A549 (cell line): Measurements from ENCODE around the gene FAM89A. TPM values are rescaled to one million over a fixed set of nuclear protein-coding genes. Genes with fewer than 3 reads are reported as not detected.

Experiments used
- ATAC-seq, 2 experiments: fragments of 200-7000 bp in 1 of 2; fragments of >200 bp in 1 of 2; cut with Nextera tagmentation in 1 of 2; cut with Tn5 transposase in 1 of 2; 3 replicates each; pipeline versions ENCODE4 v1.8.0 to v1.9.1; 2018 to 2020; ENCODE audit warnings: mild to moderate bottlenecking in 1 of 2, moderate library complexity in 1 of 2
- CTCF ChIA-PET: fragments of 300-600 bp; sonication (Branson Sonifier 250); formaldehyde crosslinking; extraction: SDS; loops from one replicate; lab custom pipeline; 2021; ENCODE audit warnings: antibody characterized with exemption, inconsistent platforms; lab: Yijun Ruan, JAX
- POLR2A ChIA-PET: fragments of 350-600 bp; formaldehyde crosslinking; extraction: SDS; loops from one replicate; lab custom pipeline; 2021; ENCODE audit warnings: antibody characterized with exemption, inconsistent platforms; lab: Yijun Ruan, JAX
- DNase-seq, 2 experiments: peaks; one replicate each; pipeline versions ENCODE4 v3.0.0 to v3.0.0-alpha.2; 2011 to 2016; ENCODE audit warnings: low read depth in 1 of 2, low spot score in 1 of 2
- FAIRE-seq: peaks from 2 replicates; lab custom pipeline; 2011; peaks lifted over from hg19 to GRCh38; lab: Jason Lieb, UNC
- H3K27ac ChIP-seq, 2 experiments: fragments of >200 bp; sonication (Bioruptor Twin); formaldehyde crosslinking; 3 replicates each; pipeline ENCODE4 v1.5.1; 2016 to 2017
- H3K4me1 ChIP-seq: fragments of >200 bp; sonication (Bioruptor Twin); formaldehyde crosslinking; 3 replicates; pipeline ENCODE4 v1.6.1; 2016
- H3K4me2 ChIP-seq: fragments of >200 bp; sonication (Bioruptor Twin); formaldehyde crosslinking; 3 replicates; pipeline ENCODE4 v1.6.1; 2016
- H3K4me3 ChIP-seq: fragments of >200 bp; sonication (Bioruptor Twin); formaldehyde crosslinking; 3 replicates; pipeline ENCODE4 v1.5.1; 2016
- H3K9me3 ChIP-seq: fragments of >200 bp; sonication (Bioruptor Twin); formaldehyde crosslinking; 3 replicates; pipeline ENCODE4 v1.6.1; 2016
- BCL3 ChIP-seq: fragments of >200 bp; sonication (Bioruptor Twin); formaldehyde crosslinking; IDR thresholded peaks from 3 replicates; pipeline ENCODE4 v1.6.1; 2016
- CEBPB ChIP-seq, 2 experiments: fragments of >200 bp in 1 of 2; sonication (Bioruptor Twin) in 1 of 2; formaldehyde crosslinking in 1 of 2; IDR thresholded peaks; 2 replicates each; pipeline ENCODE4 v1.6.1; 2012 to 2016
- E2F6 ChIP-seq: IDR thresholded peaks from 2 replicates; pipeline ENCODE4 v1.6.1; 2012; ENCODE audit warnings: low read depth, borderline replicate concordance
- EHMT2 ChIP-seq: fragments of 200-600 bp; sonication (generic); IDR thresholded peaks from 2 replicates; pipeline ENCODE4 v1.6.1; 2016; ENCODE audit warnings: antibody characterized with exemption, low read depth, mild to moderate bottlenecking, moderate library complexity
- EP300 ChIP-seq, 2 experiments: fragments of >200 bp; sonication (Bioruptor Twin); formaldehyde crosslinking; IDR thresholded peaks; 2 replicates in 1 of 2; 3 replicates in 1 of 2; pipeline ENCODE4 v1.6.1; 2016 to 2017
- FOSB ChIP-seq: fragments of 250-450 bp; sonication (Bioruptor Pico); IDR thresholded peaks from 2 replicates; pipeline ENCODE4 v1.5.0; 2020; ENCODE audit warnings: mild to moderate bottlenecking, moderate library complexity
- FOSL2 ChIP-seq, 2 experiments: fragments of 450-650 bp in 1 of 2; fragments of >200 bp in 1 of 2; sonication (Bioruptor Twin) in 1 of 2; formaldehyde crosslinking; IDR thresholded peaks; 2 replicates each; pipeline versions ENCODE4 v1.5.0 to v1.6.1; 2016 to 2020; ENCODE audit warnings: mild to moderate bottlenecking in 1 of 2, moderate library complexity in 1 of 2
- FOXS1 ChIP-seq: fragments of 250-450 bp; sonication (Bioruptor Pico); IDR thresholded peaks from 2 replicates; pipeline ENCODE4 v1.5.0; 2020; ENCODE audit warnings: mild to moderate bottlenecking, moderate library complexity
- GATA3 ChIP-seq: IDR thresholded peaks from 2 replicates; pipeline ENCODE4 v1.6.1; 2012; ENCODE audit warnings: borderline replicate concordance
- HDAC2 ChIP-seq: fragments of 200-600 bp; sonication (generic); IDR thresholded peaks from 2 replicates; pipeline ENCODE4 v1.6.1; 2016
- HES2 ChIP-seq: fragments of >200 bp; sonication (Bioruptor Twin); formaldehyde crosslinking; IDR thresholded peaks from 2 replicates; pipeline ENCODE4 v1.6.1; 2016
- HEYL ChIP-seq: fragments of 250-450 bp; sonication (Bioruptor Pico); IDR thresholded peaks from 2 replicates; pipeline ENCODE4 v1.8.0; 2021; ENCODE audit warnings: mild to moderate bottlenecking, moderate library complexity
- HOXA7 ChIP-seq: fragments of 250-450 bp; sonication (Bioruptor Pico); IDR thresholded peaks from 2 replicates; pipeline ENCODE4 v1.5.0; 2020; ENCODE audit warnings: mild to moderate bottlenecking, moderate library complexity
- HOXB13 ChIP-seq: fragments of 250-450 bp; sonication (Bioruptor Pico); IDR thresholded peaks from 2 replicates; pipeline ENCODE4 v1.5.0; 2020; ENCODE audit warnings: low read depth, mild to moderate bottlenecking, moderate library complexity
- HOXB5 ChIP-seq: fragments of 250-450 bp; sonication (Bioruptor Pico); IDR thresholded peaks from 2 replicates; pipeline ENCODE4 v1.5.0; 2020; ENCODE audit warnings: mild to moderate bottlenecking, moderate library complexity
- JUN ChIP-seq, 2 experiments: fragments of >200 bp; sonication (Bioruptor Twin); formaldehyde crosslinking; IDR thresholded peaks; 2 replicates in 1 of 2; 3 replicates in 1 of 2; pipeline ENCODE4 v1.6.1; 2016 to 2017
- KDM1A ChIP-seq: fragments of 200-600 bp; sonication (generic); IDR thresholded peaks from 2 replicates; pipeline ENCODE4 v1.6.1; 2016; ENCODE audit warnings: low read depth, mild to moderate bottlenecking
- MYC ChIP-seq: IDR thresholded peaks from 2 replicates; pipeline ENCODE4 v1.6.1; 2012; ENCODE audit warnings: mild to moderate bottlenecking, inconsistent platforms, low read length, improper control_type of control experiment, borderline replicate concordance
- NR3C1 ChIP-seq: fragments of >200 bp; sonication (Bioruptor Twin); formaldehyde crosslinking; IDR thresholded peaks from 3 replicates; pipeline ENCODE4 v1.6.1; 2017
- PBX3 ChIP-seq: IDR thresholded peaks from 2 replicates; pipeline ENCODE4 v1.6.1; 2012
- PHF8 ChIP-seq: fragments of 200-600 bp; sonication (generic); IDR thresholded peaks from 2 replicates; pipeline ENCODE4 v1.6.1; 2016; ENCODE audit warnings: low read depth, mild to moderate bottlenecking, antibody characterized with exemption, moderate library complexity, borderline replicate concordance
- REST ChIP-seq: fragments of 200-600 bp; sonication (generic); IDR thresholded peaks from 2 replicates; pipeline ENCODE4 v1.6.1; 2016; ENCODE audit warnings: antibody characterized with exemption, mild to moderate bottlenecking, moderate library complexity
- USF2 ChIP-seq: fragments of 450-650 bp; IDR thresholded peaks from 2 replicates; pipeline ENCODE4 v1.6.1; 2014; ENCODE audit warnings: antibody characterized with exemption
- ZC3H11A ChIP-seq: fragments of 450-650 bp; IDR thresholded peaks from 2 replicates; pipeline ENCODE4 v1.6.1; 2014; ENCODE audit warnings: antibody characterized with exemption, mild to moderate bottlenecking
- ZFP36 ChIP-seq: fragments of 450-650 bp; IDR thresholded peaks from 2 replicates; pipeline ENCODE4 v1.6.1; 2014; ENCODE audit warnings: borderline replicate concordance; ENCODE audit not compliant: partially characterized antibody
- WGBS: methylation state at CpG from one replicate; pipeline ENCODE4 v1.1.6; 2017; ENCODE audit errors: missing lambda C conversion rate; 5-methylcytosine and 5-hydroxymethylcytosine counted together
- polyA plus RNA-seq, 4 experiments: library from polyadenylated mRNA; depleted of rRNA in 3 of 4; stranded (reverse); fragments of >200 nt; fragmentation: RNase III in 1 of 4; extraction: RNeasy Plus Mini Kit Qiagen cat#74134 plus additional on column Dnase treatment in 1 of 4; gene quantifications; 2 replicates in 3 of 4; 3 replicates in 1 of 4; pipeline ENCODE4 v1.2.3, GENCODE V29; 2011 to 2017

FAM89A gene
- polyA plus RNA-seq, 2 of the 4 experiments (the other 2 are of a cell fraction) = 13.3 to 25.3 TPM

- no peak for TF ChIP-seq JUN (IDR thresholded peaks at IDR 0.05)
Measured at GRCh38 chr1:231021540-231022031, 18.5 kb downstream of the FAM89A start (continued).

- POLR2A ChIA-PET = no interaction called here
- DNase-seq (no peak), ATAC-seq (no peak)
- H3K4me3 ChIP-seq = no peak overlapping the region
- H3K27ac ChIP-seq = no peak overlapping the region
- no peak for TF ChIP-seq NR3C1
- TF ChIP-seq REST = no peak
- no peak for TF ChIP-seq MYC
- no peak for TF ChIP-seq JUN (IDR thresholded peaks at IDR 0.05)
- no peak for TF ChIP-seq HOXB5 (CRISPR knock-in tag)
- no peak for TF ChIP-seq KDM1A
- TF ChIP-seq HOXA7 (CRISPR knock-in tag) = no peak
- no peak for TF ChIP-seq EHMT2
- TF ChIP-seq HES2 = no peak
- TF ChIP-seq, all 56 proteins: peak for 0
- H3K4me1 ChIP-seq = no peaks in the 10 kb centered on the region
- no peaks in the 10 kb centered on the region for H3K9me3 ChIP-seq
- CTCF ChIA-PET = no interaction called here
- 81% methylated on average over 7 of the region's 7 CpGs for WGBS
- no peak overlapping the region for H3K4me2 ChIP-seq
- no peak for FAIRE-seq
Measured at GRCh38 chr1:231020816-231021215, 19.2 kb downstream of the FAM89A start.

- CTCF ChIA-PET = no interaction called here
- TF ChIP-seq HES2 (no peak), PHF8 (no peak), FOSB (no peak), HEYL (CRISPR knock-in tag) (no peak), EP300 (IDR thresholded peaks at IDR 0.05) (no peak), FOXS1 (CRISPR knock-in tag) (no peak)
- no peak overlapping the region for H3K27ac ChIP-seq
- no peak for FAIRE-seq
- H3K9me3 ChIP-seq = no peaks in the 10 kb centered on the region
- POLR2A ChIA-PET = no interaction called here
- DNase-seq = no peak
- H3K4me3 ChIP-seq = no peak overlapping the region
- no peak overlapping the region for H3K4me2 ChIP-seq
- WGBS = 82% methylated on average over 14 of the region's 14 CpGs
- ATAC-seq = no peak
- H3K4me1 ChIP-seq = no peaks in the 10 kb centered on the region
Measured at GRCh38 chr1:231020139-231020601, 19.9 kb downstream of the FAM89A start.

GRCh38 chr1:231019711-231020110 is 20.3 kb downstream of the FAM89A start:
- H3K9me3 ChIP-seq = no peaks in the 10 kb centered on the region
- no peak overlapping the region for H3K4me2 ChIP-seq
- no peak for ATAC-seq
- H3K27ac ChIP-seq = no peak overlapping the region
- POLR2A ChIA-PET = no interaction called here
- 95% methylated on average over 14 of the region's 14 CpGs for WGBS
- no peak overlapping the region for H3K4me3 ChIP-seq
- no peaks in the 10 kb centered on the region for H3K4me1 ChIP-seq
- FAIRE-seq = no peak
- DNase-seq = no peak
- CTCF ChIA-PET = no interaction called here
- no peak for TF ChIP-seq ZFP36
- no peak for TF ChIP-seq HDAC2
- TF ChIP-seq E2F6 = no peak
- TF ChIP-seq ZC3H11A = no peak
- no peak for TF ChIP-seq GATA3
- no peak for TF ChIP-seq PBX3
- TF ChIP-seq HOXB13 = no peak
- no peak for TF ChIP-seq USF2
- no peak for TF ChIP-seq BCL3
- no peak for TF ChIP-seq EHMT2
- TF ChIP-seq CEBPB (IDR thresholded peaks at IDR 0.05) = no peak
- TF ChIP-seq FOSL2 (IDR thresholded peaks at IDR 0.05) = no peak
- no peak for TF ChIP-seq FOSL2 (CRISPR knock-in tag; IDR thresholded peaks at IDR 0.05)
